Suppressor macrophage (primary cell): ENCODE data around the gene GPC3.

Source experiments
- DNase-seq, 4 experiments: peaks; one replicate each; pipeline ENCODE4 v3.0.0-alpha.2; 2020 to 2022

The GPC3 gene

GRCh38 chrX:133598601-133599335, 386.6 kb downstream of the GPC3 start:
- DNase-seq = peak; percentile 21 to 71 (median 54)

- peak; percentile 61 to 81 (median 72) for DNase-seq
Observed at GRCh38 chrX:133594156-133594555, 391.2 kb downstream of the GPC3 start.

DNA sequence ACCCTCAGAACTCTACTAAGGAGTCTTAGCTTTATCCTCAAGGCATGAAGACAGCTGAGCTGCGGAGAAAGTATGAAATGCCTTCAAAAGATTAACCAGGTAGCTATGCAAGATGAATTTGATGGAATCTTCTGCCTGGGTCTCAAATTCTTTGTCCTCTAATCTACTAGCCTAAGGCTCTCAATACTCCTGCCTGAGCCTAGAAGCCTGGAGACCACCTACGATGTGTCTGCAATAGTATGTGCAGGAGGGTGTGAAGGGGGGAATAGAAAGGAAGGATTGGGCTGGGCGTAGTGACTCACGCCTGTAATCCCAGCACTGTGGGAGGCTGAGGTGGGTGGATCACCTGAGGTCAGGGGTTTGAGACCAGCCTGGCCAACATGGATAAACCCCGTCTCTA, 391.9 kb downstream of the GPC3 start:
- DNase-seq = no peak

- peak in 1 of 4 experiments; percentile 6 for DNase-seq
Observed at GRCh38 chrX:133590703-133591505, 394.5 kb downstream of the GPC3 start.

- DNase-seq = no peak
Observed at GRCh38 chrX:133588827-133589226, 396.6 kb downstream of the GPC3 start.

GRCh38 chrX:133587818-133588217, 397.6 kb downstream of the GPC3 start:
- DNase-seq = no peak

- no peak for DNase-seq
Observed at GRCh38 chrX:133587071-133587470, 398.3 kb downstream of the GPC3 start.

GRCh38 chrX:133586443-133586842, 399.0 kb downstream of the GPC3 start:
- no peak for DNase-seq

- DNase-seq = no peak
Observed at GRCh38 chrX:133583825-133584224, 401.6 kb downstream of the GPC3 start.

GRCh38 chrX:133580625-133581024, 404.8 kb downstream of the GPC3 start:
- no peak for DNase-seq

DNA sequence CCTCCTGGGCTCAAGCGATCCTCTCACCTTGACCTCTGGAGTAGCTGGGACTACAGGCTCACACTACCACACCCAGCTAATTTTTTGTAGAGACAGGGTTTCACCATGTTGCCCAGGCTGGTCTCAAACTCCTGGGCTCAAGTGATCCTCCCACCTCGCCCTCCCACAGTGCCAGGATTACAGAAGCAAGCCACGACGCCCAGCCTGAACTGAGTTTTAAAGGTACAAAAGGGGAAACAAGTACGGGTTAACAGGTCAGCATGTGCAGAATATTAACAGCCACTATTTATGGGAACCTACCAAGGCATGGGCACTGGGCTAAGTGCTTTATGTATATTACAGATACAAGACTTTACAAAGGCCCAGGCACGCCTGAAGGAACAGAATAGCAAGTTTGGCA, 405.8 kb downstream of the GPC3 start:
- peak; percentile 42 to 68 (median 62) for DNase-seq

GRCh38 chrX:133576876-133577275, 408.5 kb downstream of the GPC3 start:
- DNase-seq = no peak

DNA sequence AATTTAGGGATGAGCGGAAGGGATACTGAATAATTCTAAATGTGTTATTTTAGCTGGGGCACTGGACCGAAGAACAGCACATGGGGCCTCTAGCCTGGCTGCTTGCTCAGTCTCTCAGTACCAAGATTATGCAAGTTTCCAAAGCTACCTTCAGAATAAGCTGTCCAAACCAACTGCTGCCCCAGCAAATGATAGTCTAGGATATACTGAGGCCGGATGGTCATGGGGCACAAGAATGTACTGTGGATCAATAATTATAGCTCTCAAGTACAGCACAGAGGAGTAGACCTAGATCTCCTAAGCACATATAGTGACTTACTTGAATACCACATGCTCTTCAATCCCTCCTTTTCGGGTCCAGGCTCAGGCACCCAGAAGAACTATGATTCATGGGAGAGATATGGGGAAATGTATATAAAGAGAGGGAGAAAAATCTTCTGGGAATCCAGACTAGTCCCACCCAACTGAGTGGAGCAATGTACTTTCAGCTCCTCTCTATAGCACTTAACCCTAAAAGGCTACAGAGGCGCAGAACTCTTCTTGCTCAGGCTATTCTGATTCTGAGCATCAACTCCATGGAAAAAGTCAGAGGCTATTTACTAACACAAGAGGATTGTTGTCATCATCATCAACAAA, 409.8 kb downstream of the GPC3 start:
- no peak for DNase-seq

- DNase-seq = peak; percentile 28 to 61 (median 49)
Observed at GRCh38 chrX:133574716-133575115, 410.7 kb downstream of the GPC3 start.

DNA sequence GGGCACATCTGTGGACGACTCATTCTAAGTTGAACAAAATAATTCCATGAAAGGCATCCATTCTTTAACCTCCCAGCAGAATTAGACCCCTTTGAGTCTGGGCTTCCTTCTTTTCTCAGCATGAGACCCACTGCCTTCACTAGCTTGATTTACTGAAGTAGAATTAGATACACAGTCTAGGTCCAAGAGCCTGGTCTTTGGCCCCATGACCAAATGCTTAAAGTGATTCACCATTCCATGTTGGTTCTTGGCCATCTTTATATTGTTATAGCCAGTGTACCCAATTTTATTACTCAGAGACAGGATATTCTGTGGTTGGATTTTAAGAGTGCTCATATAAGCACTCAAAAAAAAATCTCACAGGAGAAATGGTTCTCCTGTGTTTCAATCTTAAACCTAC, 414.8 kb downstream of the GPC3 start:
- DNase-seq = no peak

GRCh38 chrX:133569217-133569616, 416.2 kb downstream of the GPC3 start:
- no peak for DNase-seq

DNA sequence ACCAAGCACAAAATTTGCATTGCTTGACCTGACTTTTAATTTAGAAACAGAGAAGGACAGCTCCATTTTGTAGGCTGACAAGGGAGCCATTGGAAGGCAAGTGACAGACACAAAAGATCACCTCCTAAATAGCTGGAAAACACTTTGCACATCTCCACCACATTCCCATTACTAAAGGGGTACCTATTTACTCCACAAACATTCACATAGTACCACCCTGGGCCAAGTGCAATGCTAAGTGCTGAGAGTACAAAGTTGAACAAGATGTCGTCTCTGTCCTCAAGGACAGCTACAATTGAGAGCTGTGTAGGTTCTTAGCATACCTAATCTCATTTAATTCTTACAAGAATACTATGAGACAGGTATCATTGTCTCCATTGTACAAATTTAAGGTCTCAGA, 417.3 kb downstream of the GPC3 start:
- no peak for DNase-seq

DNA sequence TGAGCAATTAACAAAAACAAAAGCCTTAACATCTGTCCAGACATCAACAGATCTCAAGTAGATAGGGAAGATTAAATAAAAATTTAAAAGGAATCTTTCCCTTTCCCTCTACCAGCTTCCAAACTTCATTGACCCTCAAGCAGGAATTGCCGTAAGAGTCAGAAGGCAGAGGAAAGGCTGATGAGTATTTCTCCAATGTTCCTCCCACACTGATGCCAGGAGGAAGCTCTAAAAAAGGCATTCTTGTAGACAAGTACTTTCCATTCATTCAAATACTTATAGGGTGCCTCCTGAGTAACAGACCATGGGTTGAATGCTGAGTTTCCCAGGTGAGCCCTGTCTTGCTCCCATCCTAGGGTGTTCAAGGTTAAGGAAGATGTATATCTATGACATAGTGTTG, 418.5 kb downstream of the GPC3 start:
- peak in 3 of 4 experiments; percentile 32 to 43 (median 40) for DNase-seq

DNA sequence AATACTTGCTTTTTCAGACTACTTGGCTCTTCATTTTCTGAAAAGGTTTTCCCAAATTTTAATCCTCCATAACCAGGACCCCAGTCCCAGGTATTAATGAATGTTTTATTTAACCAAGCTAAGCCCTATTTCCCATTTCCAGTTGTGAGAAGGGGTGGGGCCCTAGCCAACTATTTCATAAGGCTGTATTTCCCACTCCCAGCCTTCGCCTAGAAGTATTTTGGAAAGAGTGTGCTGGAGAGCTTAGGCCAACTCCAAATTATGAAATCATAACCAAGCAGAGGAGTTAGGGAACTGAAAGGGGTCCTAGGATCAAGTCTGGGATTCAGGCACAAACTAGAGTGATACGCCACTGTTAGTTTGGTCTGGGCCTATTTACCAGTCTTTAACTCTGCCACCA, 421.7 kb downstream of the GPC3 start:
- DNase-seq = no peak

DNA sequence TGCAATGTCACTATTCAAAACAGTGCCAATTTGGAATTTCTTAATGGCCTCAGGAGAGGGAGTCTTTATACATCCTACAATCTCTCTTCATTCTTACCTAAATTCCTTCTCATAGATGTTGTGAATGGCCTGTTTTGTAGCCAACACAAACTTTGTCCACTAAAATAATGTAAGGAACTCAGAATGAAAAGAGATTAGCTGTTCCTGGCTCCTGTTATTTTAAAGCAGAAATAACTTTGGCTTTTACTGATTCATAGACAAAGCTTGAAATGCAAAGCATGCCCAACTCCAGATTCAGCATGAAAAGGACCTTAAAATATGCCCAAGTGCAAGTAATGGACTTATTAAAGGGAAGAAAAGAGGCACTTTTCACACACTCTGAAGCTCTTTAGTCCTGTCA, 424.1 kb downstream of the GPC3 start:
- DNase-seq = no peak

DNA sequence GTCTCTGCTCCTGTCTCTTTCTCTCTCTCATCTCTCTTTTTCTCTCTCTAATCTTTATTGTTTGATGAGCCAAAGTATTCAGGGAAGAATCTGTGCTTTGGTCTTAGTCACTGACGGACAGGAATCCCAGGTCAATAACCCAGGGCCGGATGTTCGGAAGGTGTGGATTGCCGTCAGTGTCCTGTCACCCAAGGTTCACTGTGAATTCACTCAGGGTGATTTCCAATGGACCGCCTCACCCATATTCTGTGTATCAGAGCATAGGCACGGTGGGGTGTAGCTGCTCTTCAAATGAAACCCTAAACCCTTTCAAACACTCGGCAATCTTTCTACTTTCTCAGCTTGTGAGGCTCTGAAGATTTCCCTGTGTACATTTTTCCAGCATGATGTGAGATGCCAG, 425.5 kb downstream of the GPC3 start:
- DNase-seq = no peak

GRCh38 chrX:133555782-133556458, 429.5 kb downstream of the GPC3 start:
- DNase-seq = peak; percentile 26 to 71 (median 64)
